SKM-1 treated with dmso at 0.1 percent for 144 hours (cell line): ENCODE data around the gene LMO7.
A peak's percentile ranks its signal among the peaks of the same experiment; 100 is the strongest.

Experiments
- DNase-seq: peaks from one replicate; lab custom pipeline; 2025; ENCODE audit not compliant: unreplicated experiment; lab: John Stamatoyannopoulos, UW

Gene LMO7

GRCh38 chr13:75876142-75877050 is 240.3 kb downstream of the LMO7 start:
- peak; percentile 71 for DNase-seq

- DNase-seq: no peak
Measured at GRCh38 chr13:75877071-75877470, 240.9 kb downstream of the LMO7 start.

GRCh38 chr13:75879656-75880055 is 243.5 kb downstream of the LMO7 start:
- no peak for DNase-seq

GRCh38 chr13:75881109-75881775 is 245.1 kb downstream of the LMO7 start:
- no peak for DNase-seq

- no peak for DNase-seq
Measured at GRCh38 chr13:75882261-75882660, 246.1 kb downstream of the LMO7 start.

- DNase-seq: no peak
Measured at GRCh38 chr13:75889427-75889826, 253.3 kb downstream of the LMO7 start.

GRCh38 chr13:75895168-75895567 is 259.0 kb downstream of the LMO7 start:
- no peak for DNase-seq

- DNase-seq: no peak
Measured at GRCh38 chr13:75896271-75896670, 260.1 kb downstream of the LMO7 start.

GRCh38 chr13:75897386-75897785 is 261.3 kb downstream of the LMO7 start:
- DNase-seq: no peak

GRCh38 chr13:75901501-75901900 is 265.4 kb downstream of the LMO7 start:
- no peak for DNase-seq

- DNase-seq: no peak
Measured at GRCh38 chr13:75902166-75903104, 266.3 kb downstream of the LMO7 start.

- DNase-seq: no peak
Measured at GRCh38 chr13:75904012-75904411, 267.9 kb downstream of the LMO7 start.

GRCh38 chr13:75906315-75906714 is 270.2 kb downstream of the LMO7 start:
- DNase-seq: no peak

GRCh38 chr13:75907044-75907443 is 270.9 kb downstream of the LMO7 start:
- no peak for DNase-seq

- no peak for DNase-seq
Measured at GRCh38 chr13:75908141-75908540, 272.0 kb downstream of the LMO7 start.
